Measurements from ENCODE around the gene CHRNB1.

CHRNB1 gene

DNA sequence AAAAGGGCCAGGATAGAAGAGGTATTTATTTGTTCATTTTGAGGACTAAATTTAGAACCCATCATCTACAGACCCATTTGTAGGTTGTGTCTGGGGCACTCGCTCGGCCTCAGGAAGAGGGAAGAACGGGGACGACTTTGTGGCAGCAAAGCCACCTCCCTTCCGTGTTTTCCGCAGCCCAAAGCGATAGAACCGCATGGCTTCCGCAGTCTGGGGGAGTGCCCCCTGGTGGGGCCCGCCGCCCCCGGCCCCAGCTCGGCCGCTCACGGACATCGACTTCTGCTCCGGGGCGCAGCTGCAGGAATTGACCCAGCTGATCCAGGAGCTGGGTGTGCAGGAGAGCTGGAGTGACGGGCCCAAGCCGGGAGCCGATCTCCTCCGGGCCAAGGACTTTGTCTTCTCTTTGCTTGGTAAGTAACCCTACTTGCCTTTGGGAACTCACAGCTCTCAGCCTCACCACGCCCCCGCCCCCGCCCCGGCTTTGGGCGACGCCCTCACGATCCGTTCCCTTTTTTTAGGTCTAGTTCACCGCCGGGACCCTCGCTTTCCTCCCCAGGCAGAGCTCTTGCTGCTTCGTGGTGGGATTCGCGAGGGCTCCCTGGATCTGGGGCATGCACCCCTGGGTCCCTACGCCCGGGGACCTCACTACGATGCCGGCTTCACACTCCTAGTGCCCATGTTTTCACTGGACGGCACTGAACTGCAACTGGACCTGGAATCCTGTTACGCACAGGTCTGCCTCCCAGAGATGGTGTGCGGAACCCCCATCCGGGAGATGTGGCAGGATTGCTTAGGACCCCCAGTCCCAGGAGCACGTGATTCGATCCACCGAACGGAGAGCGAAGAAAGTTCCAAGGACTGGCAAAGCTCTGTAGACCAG lies 8.9 kb upstream of the CHRNB1 start:
- in situ Hi-C loops (cut with HindIII; ENCODE audit: low sequenced_read_pairs) = no loop called here
- TF ChIP-seq, protein P1, sequence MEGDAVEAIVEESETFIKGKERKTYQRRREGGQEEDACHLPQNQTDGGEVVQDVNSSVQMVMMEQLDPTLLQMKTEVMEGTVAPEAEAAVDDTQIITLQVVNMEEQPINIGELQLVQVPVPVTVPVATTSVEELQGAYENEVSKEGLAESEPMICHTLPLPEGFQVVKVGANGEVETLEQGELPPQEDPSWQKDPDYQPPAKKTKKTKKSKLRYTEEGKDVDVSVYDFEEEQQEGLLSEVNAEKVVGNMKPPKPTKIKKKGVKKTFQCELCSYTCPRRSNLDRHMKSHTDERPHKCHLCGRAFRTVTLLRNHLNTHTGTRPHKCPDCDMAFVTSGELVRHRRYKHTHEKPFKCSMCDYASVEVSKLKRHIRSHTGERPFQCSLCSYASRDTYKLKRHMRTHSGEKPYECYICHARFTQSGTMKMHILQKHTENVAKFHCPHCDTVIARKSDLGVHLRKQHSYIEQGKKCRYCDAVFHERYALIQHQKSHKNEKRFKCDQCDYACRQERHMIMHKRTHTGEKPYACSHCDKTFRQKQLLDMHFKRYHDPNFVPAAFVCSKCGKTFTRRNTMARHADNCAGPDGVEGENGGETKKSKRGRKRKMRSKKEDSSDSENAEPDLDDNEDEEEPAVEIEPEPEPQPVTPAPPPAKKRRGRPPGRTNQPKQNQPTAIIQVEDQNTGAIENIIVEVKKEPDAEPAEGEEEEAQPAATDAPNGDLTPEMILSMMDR (IDR thresholded peaks at IDR 0.05; ENCODE audit: low read depth, low read length) = peak; percentile 23
- H3K4me3 ChIP-seq (ENCODE audit: low read depth, low read length) = peak overlapping the region; percentile 40
- DNase-seq (ENCODE audit: low read depth, low spot score) = no peak

DNA sequence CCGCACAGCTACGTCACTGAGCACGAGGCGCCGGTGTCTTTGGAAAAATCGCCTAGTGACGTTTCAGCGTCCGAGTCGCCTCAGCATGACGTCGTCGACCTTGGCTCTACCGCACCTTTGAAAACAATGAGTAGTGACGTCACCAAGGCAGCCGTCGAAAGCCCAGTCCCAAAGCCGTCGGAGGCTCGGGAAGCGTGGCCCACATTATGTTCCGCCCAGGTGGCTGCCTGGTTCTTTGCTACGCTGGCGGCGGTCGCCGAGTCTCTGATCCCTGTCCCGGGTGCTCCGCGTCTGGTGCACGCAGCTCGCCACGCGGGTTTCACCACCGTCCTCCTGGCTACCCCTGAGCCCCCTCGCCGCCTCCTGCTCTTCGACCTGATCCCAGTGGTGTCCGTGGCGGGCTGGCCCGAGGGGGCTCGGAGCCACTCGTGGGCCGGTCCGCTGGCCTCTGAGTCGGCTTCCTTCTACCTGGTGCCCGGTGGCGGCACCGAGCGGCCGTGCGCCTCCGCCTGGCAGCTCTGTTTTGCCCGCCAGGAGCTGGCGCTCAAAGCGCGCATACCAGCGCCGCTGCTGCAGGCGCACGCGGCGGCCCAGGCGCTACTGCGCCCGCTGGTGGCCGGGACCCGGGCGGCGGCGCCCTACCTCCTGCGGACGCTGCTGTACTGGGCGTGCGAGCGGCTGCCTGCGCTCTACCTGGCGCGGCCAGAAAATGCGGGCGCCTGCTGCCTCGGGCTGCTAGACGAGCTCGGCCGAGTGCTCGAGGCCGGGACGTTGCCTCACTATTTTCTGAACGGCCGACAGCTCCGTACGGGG lies 8.1 kb upstream of the CHRNB1 start:
- in situ Hi-C loops (cut with HindIII; ENCODE audit: low sequenced_read_pairs) = no loop called here
- H3K4me3 ChIP-seq (ENCODE audit: low read depth, low read length) = peak overlapping the region; percentile 15
- TF ChIP-seq, protein P1 (IDR thresholded peaks at IDR 0.05; ENCODE audit: low read depth, low read length) = peak; percentile 63
- DNase-seq (ENCODE audit: low read depth, low spot score) = peak; percentile 65

DNA sequence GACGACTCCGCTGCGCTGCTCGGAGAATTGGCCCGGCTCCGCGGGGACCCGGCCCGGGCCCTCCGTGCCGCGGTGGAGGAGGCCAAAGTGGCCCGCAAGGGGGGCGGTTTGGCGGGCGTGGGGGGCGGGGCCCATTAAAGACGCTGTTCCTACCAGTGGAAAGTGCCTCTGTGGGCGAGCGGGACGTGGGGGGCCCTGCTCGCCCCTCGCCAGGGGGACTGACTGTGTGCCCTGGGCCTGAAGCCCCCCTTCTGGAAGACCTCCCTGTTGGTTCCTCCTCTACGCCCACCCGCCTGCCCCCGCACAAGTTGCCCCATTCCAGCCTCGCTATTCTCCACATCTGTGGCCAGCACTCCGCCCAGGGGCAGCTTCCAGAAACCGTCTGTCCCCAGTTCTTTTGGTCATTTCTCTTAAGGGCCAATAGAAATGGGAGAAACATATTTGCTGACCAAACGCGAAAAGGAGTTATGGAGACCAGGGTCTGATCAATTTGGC lies 7.4 kb upstream of the CHRNB1 start:
- in situ Hi-C loops (cut with HindIII; ENCODE audit: low sequenced_read_pairs) = no loop called here
- no peak for DNase-seq (ENCODE audit: low read depth, low spot score)
- peak overlapping the region; percentile 15 for H3K4me3 ChIP-seq (ENCODE audit: low read depth, low read length)
- TF ChIP-seq, protein P1 (IDR thresholded peaks at IDR 0.05; ENCODE audit: low read depth, low read length) = no peak

DNA sequence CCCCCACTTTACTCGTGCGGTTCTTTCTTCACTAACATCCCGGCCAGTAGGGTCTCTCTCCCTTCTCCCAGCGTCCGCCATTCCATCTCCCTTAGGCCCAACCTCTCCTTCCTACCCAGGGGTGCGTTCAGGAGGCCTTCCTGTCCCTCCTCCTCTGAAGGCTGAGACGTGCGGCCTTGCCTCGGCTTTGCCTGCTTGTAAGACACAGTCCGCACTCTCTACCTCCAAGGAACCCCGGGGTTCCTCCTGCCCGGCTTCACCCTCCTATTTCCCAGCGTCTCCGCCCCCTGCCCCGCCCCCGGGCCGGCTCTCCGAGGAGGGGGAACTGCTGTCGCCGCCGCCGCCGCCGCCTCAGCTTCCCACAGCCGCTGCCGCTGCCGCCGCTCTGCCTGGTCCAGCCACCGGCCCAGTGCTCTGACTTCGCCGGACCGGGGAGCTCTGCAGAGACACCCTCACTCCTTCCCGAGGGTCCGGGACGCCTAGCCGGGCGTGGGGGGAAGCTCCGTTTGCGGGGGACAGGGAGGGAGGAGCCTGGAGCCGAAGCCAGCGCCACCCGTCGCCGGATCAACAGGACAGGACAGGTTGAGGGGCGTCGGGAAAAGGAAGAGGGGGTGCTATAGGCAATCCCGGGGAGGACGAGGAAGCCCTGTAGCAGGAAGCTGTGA lies 6.8 kb upstream of the CHRNB1 start:
- no peak for DNase-seq (ENCODE audit: low read depth, low spot score)
- H3K4me3 ChIP-seq (ENCODE audit: low read depth, low read length) = peak overlapping the region; percentile 27
- TF ChIP-seq, protein P1 (IDR thresholded peaks at IDR 0.05; ENCODE audit: low read depth, low read length) = no peak
- in situ Hi-C loops (cut with HindIII; ENCODE audit: low sequenced_read_pairs) = no loop called here

DNA sequence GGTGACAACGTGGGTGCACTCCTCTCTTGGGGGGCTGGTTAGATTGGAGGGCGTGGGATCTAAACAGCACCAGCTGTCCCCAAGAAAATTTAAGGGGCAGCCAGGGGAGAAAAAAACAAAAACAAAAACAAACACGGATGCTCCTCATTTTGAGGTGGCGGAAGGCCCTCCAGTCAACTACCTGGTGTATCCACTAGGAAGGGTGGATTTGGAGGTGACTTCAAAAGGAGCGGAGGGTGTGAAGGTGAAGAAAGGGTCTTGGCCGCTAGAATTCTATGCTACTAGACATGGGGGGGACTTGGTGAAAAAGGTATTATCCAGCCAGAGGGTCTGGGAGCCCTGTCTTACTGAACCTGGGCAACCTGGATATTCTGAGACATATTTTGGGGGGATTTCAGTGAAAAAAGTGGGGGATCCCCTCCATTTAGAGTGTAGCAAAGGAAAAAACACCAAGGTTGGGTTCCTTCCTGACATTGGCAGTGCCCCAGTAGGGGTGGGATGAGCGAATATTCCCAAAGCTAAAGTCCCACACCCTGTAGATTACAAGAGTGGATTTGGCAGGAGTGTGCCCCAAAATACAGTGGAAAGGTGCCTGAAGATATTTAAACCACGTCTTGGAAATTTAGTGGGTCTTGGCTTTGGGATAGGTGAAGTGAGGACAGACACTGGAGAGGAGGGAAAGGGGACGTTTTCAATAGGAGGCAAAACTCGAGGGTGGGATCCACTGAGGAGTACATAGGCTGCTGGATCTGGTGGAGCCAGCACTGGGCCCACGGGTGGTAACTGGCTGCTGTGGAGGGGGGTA lies 6.0 kb upstream of the CHRNB1 start:
- in situ Hi-C loops (cut with HindIII; ENCODE audit: low sequenced_read_pairs) = no loop called here
- TF ChIP-seq, protein P1 (IDR thresholded peaks at IDR 0.05; ENCODE audit: low read depth, low read length) = no peak
- no peak for DNase-seq (ENCODE audit: low read depth, low spot score)
- peak overlapping the region; percentile 27 for H3K4me3 ChIP-seq (ENCODE audit: low read depth, low read length)
